ENCODE data around the gene SBNO2.

SBNO2 gene

GRCh38 chr19:1097810-1098176 lies 76.3 kb downstream of the SBNO2 start:
- no peak overlapping the region for H2AFZ ChIP-seq (ENCODE audit: low read length)

DNA sequence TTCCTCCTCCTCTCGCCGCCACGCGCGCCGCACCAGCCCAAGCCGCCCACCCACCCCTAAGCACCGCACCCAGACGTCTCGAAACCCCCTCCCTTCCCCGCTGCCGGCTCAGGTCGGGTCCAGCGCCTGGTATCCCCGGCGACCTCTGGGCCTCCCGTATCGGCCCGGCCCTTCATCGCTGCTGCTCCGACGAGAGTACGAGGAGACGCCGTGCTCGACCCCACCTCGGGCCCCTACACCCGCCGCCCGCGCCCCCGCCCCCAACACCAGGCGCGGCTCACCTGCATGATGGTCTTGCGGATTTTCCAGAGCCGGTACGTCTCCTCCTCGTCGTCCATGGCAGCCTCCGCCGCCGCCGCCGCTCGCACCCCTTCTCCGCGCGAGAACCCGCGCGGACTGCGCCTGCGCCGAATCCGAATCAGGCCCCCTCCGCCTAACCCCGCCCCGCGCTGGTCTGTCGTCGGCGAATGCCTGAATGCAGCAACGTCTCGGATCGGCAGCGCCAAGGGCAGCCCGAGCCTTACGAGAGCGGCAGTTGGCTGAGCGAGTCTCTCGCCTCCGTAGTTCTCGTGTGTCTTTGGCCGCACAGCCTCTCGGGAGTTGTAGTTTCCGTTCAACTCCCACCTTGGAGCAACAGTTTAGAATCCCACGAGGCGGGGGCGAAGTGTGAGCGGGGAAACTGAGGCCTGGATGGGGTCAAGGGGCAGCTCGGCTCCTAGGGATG lies 78.9 kb downstream of the SBNO2 start, which contains the start of gene POLR2E:
POLR2E (minus strand) TSS at position 398 of the 724 bp plus-strand sequence; CDS start at position 338, 60 bp downstream.
- no peaks in the 10 kb centered on the region for H3K27me3 ChIP-seq (ENCODE audit: insufficient read depth, low read length, poor library complexity, severe bottlenecking)
- H3K36me3 ChIP-seq (ENCODE audit: insufficient read depth, low read length): peaks cover 16% of the 10 kb centered on the region; the same call in 1 of the 2 replicates
- peaks cover 22% of the 10 kb centered on the region for H3K4me1 ChIP-seq (ENCODE audit: insufficient read depth, low read length, poor library complexity, severe bottlenecking)
- peak within 1 kb of the TSS; percentile 91 for H3K9ac ChIP-seq (ENCODE audit: low read depth, low read length, poor library complexity, severe bottlenecking)
- H3F3A ChIP-seq (ENCODE audit: low read depth): no peaks in the 10 kb centered on the region
- peak within 1 kb of the TSS; percentile 79 for H2AFZ ChIP-seq (ENCODE audit: low read length)
- H3K9me3 ChIP-seq (ENCODE audit: insufficient read depth, low read depth, low read length): no peaks in the 10 kb centered on the region
- peak within 1 kb of the TSS; percentile 99 for H3K4me3 ChIP-seq (ENCODE audit: low read length, poor library complexity, severe bottlenecking)
- H3K4me2 ChIP-seq (ENCODE audit: low read depth, low read length, poor library complexity, severe bottlenecking): peak within 1 kb of the TSS; percentile 100
- peaks cover 38% of the 10 kb centered on the region for H3K79me2 ChIP-seq (ENCODE audit: insufficient read depth, low read length)
- TF ChIP-seq EZH2phosphoT487 (IDR thresholded peaks at IDR 0.05; ENCODE audit: borderline replicate concordance): no peak
- TF ChIP-seq CTCF (conservative IDR thresholded peaks at IDR 0.05; ENCODE audit: low read length): no peak
- peaks cover 22% of the 10 kb centered on the region for H4K20me1 ChIP-seq (ENCODE audit: insufficient read depth, low read length, poor library complexity, severe bottlenecking)
- no peaks in the 10 kb centered on the region for H3K9me2 ChIP-seq (replicated peaks; ENCODE audit: low read depth, low read length)

More at GRCh38 chr19:1097810-1098176, 76.3 kb downstream of the SBNO2 start:
- peaks cover 30% of the 10 kb centered on the region for H3K4me1 ChIP-seq (ENCODE audit: insufficient read depth, low read length, poor library complexity, severe bottlenecking)
- no peak overlapping the region for H3K4me3 ChIP-seq (ENCODE audit: low read length, poor library complexity, severe bottlenecking)
- H3K9me3 ChIP-seq (ENCODE audit: insufficient read depth, low read depth, low read length): no peaks in the 10 kb centered on the region
- peaks cover 24% of the 10 kb centered on the region for H3K79me2 ChIP-seq (ENCODE audit: insufficient read depth, low read length)
- no peaks in the 10 kb centered on the region for H3F3A ChIP-seq (ENCODE audit: low read depth)
- no peak for TF ChIP-seq EZH2phosphoT487 (IDR thresholded peaks at IDR 0.05; ENCODE audit: borderline replicate concordance)
- TF ChIP-seq CTCF (conservative IDR thresholded peaks at IDR 0.05; ENCODE audit: low read length): no peak
- H3K36me3 ChIP-seq (ENCODE audit: insufficient read depth, low read length): no peaks in the 10 kb centered on the region
- no peak overlapping the region for H3K9ac ChIP-seq (ENCODE audit: low read depth, low read length, poor library complexity, severe bottlenecking)
- peaks cover 22% of the 10 kb centered on the region for H4K20me1 ChIP-seq (ENCODE audit: insufficient read depth, low read length, poor library complexity, severe bottlenecking)
- no peaks in the 10 kb centered on the region for H3K9me2 ChIP-seq (replicated peaks; ENCODE audit: low read depth, low read length)
- no peak overlapping the region for H3K4me2 ChIP-seq (ENCODE audit: low read depth, low read length, poor library complexity, severe bottlenecking)
- H3K27me3 ChIP-seq (ENCODE audit: insufficient read depth, low read length, poor library complexity, severe bottlenecking): no peaks in the 10 kb centered on the region

GRCh38 chr19:1094655-1094977 lies 79.5 kb downstream of the SBNO2 start:
- Histone ChIP-seq H3K9me2 (replicated peaks; ENCODE audit: low read depth, low read length) (no peaks in the 10 kb centered on the region), H2AFZ (ENCODE audit: low read length) (no peak overlapping the region), H3F3A (ENCODE audit: low read depth) (no peaks in the 10 kb centered on the region), H3K4me1 (ENCODE audit: insufficient read depth, low read length, poor library complexity, severe bottlenecking) (peaks cover 22% of the 10 kb centered on the region), H3K36me3 (ENCODE audit: insufficient read depth, low read length) (peaks cover 17% of the 10 kb centered on the region; the same call in 1 of the 2 replicates), H3K4me3 (ENCODE audit: low read length, poor library complexity, severe bottlenecking) (peak overlapping the region; percentile 99), H3K27me3 (ENCODE audit: insufficient read depth, low read length, poor library complexity, severe bottlenecking) (no peaks in the 10 kb centered on the region), H3K9me3 (ENCODE audit: insufficient read depth, low read depth, low read length) (no peaks in the 10 kb centered on the region), H3K4me2 (ENCODE audit: low read depth, low read length, poor library complexity, severe bottlenecking) (peak overlapping the region; percentile 100), H3K79me2 (ENCODE audit: insufficient read depth, low read length) (peaks cover 38% of the 10 kb centered on the region), H4K20me1 (ENCODE audit: insufficient read depth, low read length, poor library complexity, severe bottlenecking) (peaks cover 22% of the 10 kb centered on the region), H3K9ac (ENCODE audit: low read depth, low read length, poor library complexity, severe bottlenecking) (peak overlapping the region; percentile 91)
- no peak for TF ChIP-seq CTCF (conservative IDR thresholded peaks at IDR 0.05; ENCODE audit: low read length)
- TF ChIP-seq EZH2phosphoT487 (IDR thresholded peaks at IDR 0.05; ENCODE audit: borderline replicate concordance): no peak

Data from Loucy (cell line).